IMR-90 (cell line): ENCODE results near the gene CIAO3. TPM values are rescaled to one million over a fixed set of nuclear protein-coding genes. Genes with fewer than 3 reads are reported as not detected.

Experiments used
- ATAC-seq: fragments of 200-7000 bp; cut with Tn5 transposase; 2 replicates; pipeline ENCODE4 v1.9.1; 2020; ENCODE audit warnings: low read depth, mild to moderate bottlenecking, moderate library complexity
- BruUV-seq: library from RNA; stranded (reverse); fragments of 400-500 nt; replicated peaks from 2 replicates; lab custom pipeline; 2021; lab: Mats Ljungman, UMichigan
- CTCF ChIA-PET: fragments of 300-600 bp; formaldehyde crosslinking; extraction: SDS; loops from one replicate; lab custom pipeline; 2021; ENCODE audit warnings: antibody characterized with exemption; lab: Yijun Ruan, JAX
- POLR2A ChIA-PET: fragments of 300-600 bp; sonication (Branson Sonifier 250); formaldehyde crosslinking; loops from one replicate; lab custom pipeline; 2022; ENCODE audit warnings: antibody characterized with exemption; ENCODE audit not compliant: unreplicated experiment; lab: Charles Lee
- DNase-seq: peaks from one replicate; pipeline ENCODE4 v3.0.0; 2013
- H2AFZ ChIP-seq: replicated peaks from 2 replicates; pipeline ENCODE3; 2013; ENCODE audit warnings: low read length, mild to moderate bottlenecking; ENCODE audit not compliant: poor library complexity
- H2AK5ac ChIP-seq: 2 replicates; pipeline ENCODE4 v1.6.1; 2013; ENCODE audit warnings: low read depth, low read length, inconsistent platforms
- H2AK9ac ChIP-seq: replicated peaks from 2 replicates; pipeline ENCODE3; 2013; ENCODE audit warnings: mild to moderate bottlenecking, low read depth, low read length, moderate library complexity; ENCODE audit not compliant: poor library complexity
- H2BK120ac ChIP-seq: 2 replicates; pipeline ENCODE4 v1.6.1; 2013; ENCODE audit warnings: low read depth, low read length, inconsistent platforms
- H2BK15ac ChIP-seq: 3 replicates; pipeline ENCODE4 v1.6.1; 2013; ENCODE audit warnings: low read depth, low read length, inconsistent platforms
- H2BK20ac ChIP-seq: 2 replicates; pipeline ENCODE4 v1.6.1; 2013; ENCODE audit warnings: low read depth, mild to moderate bottlenecking, inconsistent platforms, low read length, moderate library complexity
- H2BK5ac ChIP-seq: 2 replicates; pipeline ENCODE4 v1.6.1; 2013; ENCODE audit warnings: mild to moderate bottlenecking, low read depth, low read length, inconsistent platforms; ENCODE audit not compliant: poor library complexity, severe bottlenecking
- H3K14ac ChIP-seq: replicated peaks from 2 replicates; pipeline ENCODE4 v1.6.1; 2013; ENCODE audit warnings: low read depth, low read length, inconsistent platforms
- H3K18ac ChIP-seq: 2 replicates; pipeline ENCODE4 v1.6.1; 2013; ENCODE audit warnings: low read depth, low read length, control low read depth
- H3K23ac ChIP-seq: 2 replicates; pipeline ENCODE4 v1.6.1; 2013; ENCODE audit warnings: low read depth, low read length, inconsistent platforms
- H3K27ac ChIP-seq: 2 replicates; pipeline ENCODE4 v1.5.1; 2013; ENCODE audit warnings: mild to moderate bottlenecking, control low read depth, low read length; ENCODE audit not compliant: insufficient read depth
- H3K27me3 ChIP-seq: 2 replicates; pipeline ENCODE4 v1.6.1; 2013; ENCODE audit warnings: low read length; ENCODE audit not compliant: control insufficient read depth, insufficient read depth
- H3K36me3 ChIP-seq: 2 replicates; pipeline ENCODE4 v1.6.1; 2013; ENCODE audit warnings: low read length, mixed read lengths; ENCODE audit not compliant: control insufficient read depth, insufficient read depth
- H3K4ac ChIP-seq: 2 replicates; pipeline ENCODE4 v1.6.1; 2013; ENCODE audit warnings: low read depth, low read length, inconsistent platforms
- H3K4me1 ChIP-seq: 2 replicates; pipeline ENCODE4 v1.6.1; 2013; ENCODE audit warnings: low read length, mixed read lengths; ENCODE audit not compliant: control insufficient read depth, insufficient read depth
- H3K4me2 ChIP-seq: 2 replicates; pipeline ENCODE4 v1.6.1; 2013; ENCODE audit warnings: low read depth, mild to moderate bottlenecking, control low read depth, low read length, moderate library complexity
- H3K4me3 ChIP-seq: 2 replicates; pipeline ENCODE4 v1.5.1; 2013; ENCODE audit warnings: low read depth, mild to moderate bottlenecking, control low read depth, low read length, moderate library complexity; ENCODE audit not compliant: insufficient read depth
- H3K56ac ChIP-seq: 2 replicates; pipeline ENCODE4 v1.6.1; 2013; ENCODE audit warnings: low read length, inconsistent platforms; ENCODE audit not compliant: insufficient read depth; ENCODE audit errors: extremely low read depth
- H3K79me1 ChIP-seq, 2 experiments: 2 replicates each; pipeline ENCODE4 v1.6.1; 2013; ENCODE audit warnings: low read length in 2 of 2, inconsistent platforms in 1 of 2, low read depth in 1 of 2
- H3K9ac ChIP-seq: 2 replicates; pipeline ENCODE4 v1.6.1; 2013; ENCODE audit warnings: low read depth, low read length, control low read depth
- H3K9me1 ChIP-seq: 2 replicates; pipeline ENCODE4 v1.6.1; 2013; ENCODE audit warnings: low read length, inconsistent platforms; ENCODE audit not compliant: insufficient read depth
- H3K9me3 ChIP-seq: 2 replicates; pipeline ENCODE4 v1.6.1; 2013; ENCODE audit warnings: low read length; ENCODE audit not compliant: control insufficient read depth, insufficient read depth
- H4K20me1 ChIP-seq: 2 replicates; pipeline ENCODE4 v1.6.1; 2013; ENCODE audit warnings: low read length, inconsistent platforms; ENCODE audit not compliant: insufficient read depth
- H4K5ac ChIP-seq: 2 replicates; pipeline ENCODE4 v1.6.1; 2013; ENCODE audit warnings: mild to moderate bottlenecking, low read depth, low read length, control low read depth
- H4K8ac ChIP-seq, 2 experiments: 2 replicates each; pipeline ENCODE4 v1.6.1; 2013; ENCODE audit warnings: low read depth in 2 of 2, low read length in 2 of 2, control low read depth in 1 of 2, inconsistent platforms in 1 of 2
- H4K91ac ChIP-seq: 2 replicates; pipeline ENCODE4 v1.6.1; 2013; ENCODE audit warnings: low read depth, low read length, inconsistent platforms; ENCODE audit not compliant: insufficient read depth
- BHLHE40 ChIP-seq: fragments of 150-350 bp; IDR thresholded peaks from 2 replicates; pipeline ENCODE4 v1.6.1; 2016; ENCODE audit warnings: mild to moderate bottlenecking, low read depth, low read length
- ELK1 ChIP-seq: fragments of 150-350 bp; IDR thresholded peaks from 2 replicates; pipeline ENCODE4 v1.6.1; 2016; ENCODE audit warnings: low read depth, mild to moderate bottlenecking, low read length, moderate library complexity, borderline replicate concordance
- MAZ ChIP-seq: IDR thresholded peaks from 2 replicates; pipeline ENCODE4 v1.6.1; 2012; ENCODE audit warnings: low read depth, mild to moderate bottlenecking, low read length, improper control_type of control experiment, moderate library complexity, borderline replicate concordance
- WGBS, 2 experiments: methylation state at CpG; one replicate each; pipeline versions ENCODE4 v1.1.5 to v1.1.7; 2013; ENCODE audit warnings: missing lambda C conversion rate in 2 of 2; ENCODE audit not compliant: insufficient read length in 1 of 2; ENCODE audit errors: extremely low coverage in 2 of 2; 5-methylcytosine and 5-hydroxymethylcytosine counted together
- dilution Hi-C: fragments of 300-500 bp; cut with HindIII; formaldehyde crosslinking; loops from one replicate; pipeline ENCODE4 v1.14.3; 2018; ENCODE audit warnings: low sequenced_read_pairs; ENCODE audit not compliant: unreplicated experiment
- in situ Hi-C: fragments of 300-500 bp; cut with MboI; formaldehyde crosslinking; loops from 3 replicates; pipeline ENCODE4 v1.14.3; 2019; ENCODE audit warnings: low sequenced_read_pairs, inconsistent platforms, mixed read lengths
- intact Hi-C: fragments of 100-400 bp; cut with micrococcal nuclease; formaldehyde crosslinking; loops from 2 replicates; pipeline ENCODE4 v1.10.0; 2022
- polyA plus RNA-seq, 3 experiments: library from polyadenylated mRNA; depleted of rRNA; stranded (reverse); fragments of >200 nt; gene quantifications; 2 replicates each; pipeline ENCODE4 v1.2.3, GENCODE V29; 2012; ENCODE audit warnings: low replicate concordance in 1 of 3
- total RNA-seq: library from RNA; depleted of rRNA; stranded (reverse); fragments of >200 nt; gene quantifications from 2 replicates; pipeline ENCODE4 v1.2.3, GENCODE V29; 2012
- TF ChIP-seq, protein P1 (sequence below): conservative IDR thresholded peaks from 2 replicates; pipeline ENCODE4 v1.5.1; 2012; ENCODE audit warnings: mild to moderate bottlenecking, low read depth, low read length, improper control_type of control experiment
- TF ChIP-seq, protein P2 (sequence below): fragments of 150-350 bp; IDR thresholded peaks from 2 replicates; pipeline ENCODE4 v1.6.1; 2017; ENCODE audit warnings: mild to moderate bottlenecking, antibody characterized with exemption, low read length, low read depth

The CIAO3 gene
- total and polyA plus RNA-seq, 2 of the 4 experiments (the other 2 are of a cell fraction): 17.0 to 20.2 TPM

DNA sequence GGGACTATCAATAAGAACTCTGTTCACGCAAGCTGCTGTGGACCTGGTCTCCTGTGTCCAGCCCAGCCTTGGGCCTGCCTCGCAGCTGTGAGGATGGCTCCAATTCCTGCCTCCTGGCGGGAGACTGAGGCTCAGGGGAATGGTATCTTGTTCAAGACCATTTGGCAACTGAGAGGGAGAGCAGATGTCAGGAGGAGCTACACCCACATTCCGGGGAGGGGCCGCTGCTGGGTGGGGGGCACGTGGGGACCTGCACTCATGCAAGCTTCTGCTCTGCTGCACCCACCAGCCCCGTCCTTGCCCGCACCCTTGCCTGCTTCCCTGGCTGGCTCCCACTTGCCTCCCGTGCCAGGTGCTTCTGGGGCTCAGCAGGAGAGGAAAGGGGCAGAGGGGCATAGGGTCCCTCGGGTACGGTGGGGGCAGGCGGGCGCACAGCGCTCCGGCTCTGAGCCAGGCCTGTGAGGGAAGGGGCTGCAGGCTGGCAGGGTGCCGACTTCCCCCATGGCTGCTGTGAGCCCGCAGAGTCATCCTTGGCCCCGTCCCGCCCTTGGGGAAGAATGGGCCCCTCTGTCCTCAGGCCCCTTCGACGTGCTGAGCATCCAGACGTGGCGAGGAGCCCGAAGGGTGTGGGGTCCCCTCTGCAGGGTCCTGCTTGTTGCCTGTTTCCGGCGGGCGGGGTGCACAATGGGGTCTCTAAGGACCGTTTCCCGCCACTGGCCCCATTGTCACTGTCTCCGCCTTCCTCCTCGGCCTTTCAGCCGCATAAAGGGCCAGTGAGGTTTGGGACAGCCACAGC lies 23.1 kb downstream of the CIAO3 start:
- Histone ChIP-seq H3K27ac (no peak overlapping the region), H3K4ac (no peak overlapping the region), H3K4me2 (no peak overlapping the region), H2AFZ (peak overlapping the region; percentile 21), H2BK15ac (no peak overlapping the region), H2AK9ac (no peak overlapping the region), H3K9ac (no peak overlapping the region), H3K4me3 (no peak overlapping the region), H3K9me1 (no peaks in the 10 kb centered on the region), H4K8ac (no peak overlapping the region), H3K9me3 (no peaks in the 10 kb centered on the region), H4K5ac (no peak overlapping the region), H2BK120ac (no peak overlapping the region), H3K56ac (no peak overlapping the region), H3K18ac (no peak overlapping the region), H3K23ac (no peak overlapping the region), H4K20me1 (peaks cover 7% of the 10 kb centered on the region), H2BK20ac (no peak overlapping the region), H3K79me1 (peaks cover 13 to 23% of the 10 kb centered on the region in 2 experiments), H2BK5ac (no peak overlapping the region), H2AK5ac (no peak overlapping the region), H3K27me3 (no peaks in the 10 kb centered on the region), H3K14ac (no peak overlapping the region), H3K4me1 (peaks cover 21% of the 10 kb centered on the region), H3K36me3 (no peaks in the 10 kb centered on the region), H4K91ac (no peak overlapping the region)
- DNase-seq: no peak
- 90% methylated on average over 17 of the region's 32 CpGs; no CpG with 5 or more reads in 1 of the 2 experiments for WGBS, 2 experiments
- CTCF ChIA-PET: no interaction called here
- no TSS peak for BruUV-seq
- ATAC-seq: no peak
- in situ Hi-C loops: loop anchor here (25.0 kb wide), 1 partner anchor 345 kb away; the partner anchor contains the start of gene SSTR5
- POLR2A ChIA-PET: no interaction called here
- dilution Hi-C loops: no loop called here
- TF ChIP-seq, protein P1, sequence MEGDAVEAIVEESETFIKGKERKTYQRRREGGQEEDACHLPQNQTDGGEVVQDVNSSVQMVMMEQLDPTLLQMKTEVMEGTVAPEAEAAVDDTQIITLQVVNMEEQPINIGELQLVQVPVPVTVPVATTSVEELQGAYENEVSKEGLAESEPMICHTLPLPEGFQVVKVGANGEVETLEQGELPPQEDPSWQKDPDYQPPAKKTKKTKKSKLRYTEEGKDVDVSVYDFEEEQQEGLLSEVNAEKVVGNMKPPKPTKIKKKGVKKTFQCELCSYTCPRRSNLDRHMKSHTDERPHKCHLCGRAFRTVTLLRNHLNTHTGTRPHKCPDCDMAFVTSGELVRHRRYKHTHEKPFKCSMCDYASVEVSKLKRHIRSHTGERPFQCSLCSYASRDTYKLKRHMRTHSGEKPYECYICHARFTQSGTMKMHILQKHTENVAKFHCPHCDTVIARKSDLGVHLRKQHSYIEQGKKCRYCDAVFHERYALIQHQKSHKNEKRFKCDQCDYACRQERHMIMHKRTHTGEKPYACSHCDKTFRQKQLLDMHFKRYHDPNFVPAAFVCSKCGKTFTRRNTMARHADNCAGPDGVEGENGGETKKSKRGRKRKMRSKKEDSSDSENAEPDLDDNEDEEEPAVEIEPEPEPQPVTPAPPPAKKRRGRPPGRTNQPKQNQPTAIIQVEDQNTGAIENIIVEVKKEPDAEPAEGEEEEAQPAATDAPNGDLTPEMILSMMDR: no peak
- TF ChIP-seq ELK1 (no peak), BHLHE40 (no peak), MAZ (no peak)
- TF ChIP-seq, protein P2, sequence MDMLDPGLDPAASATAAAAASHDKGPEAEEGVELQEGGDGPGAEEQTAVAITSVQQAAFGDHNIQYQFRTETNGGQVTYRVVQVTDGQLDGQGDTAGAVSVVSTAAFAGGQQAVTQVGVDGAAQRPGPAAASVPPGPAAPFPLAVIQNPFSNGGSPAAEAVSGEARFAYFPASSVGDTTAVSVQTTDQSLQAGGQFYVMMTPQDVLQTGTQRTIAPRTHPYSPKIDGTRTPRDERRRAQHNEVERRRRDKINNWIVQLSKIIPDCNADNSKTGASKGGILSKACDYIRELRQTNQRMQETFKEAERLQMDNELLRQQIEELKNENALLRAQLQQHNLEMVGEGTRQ: no peak
- intact Hi-C loops: no loop called here
